Measurements from ENCODE around the gene CLIC5.

The CLIC5 gene

GRCh38 chr6:45991189-45991588, 24.5 kb downstream of the CLIC5 start:
- DNase-seq = no peak

- no peak for DNase-seq
Measured at GRCh38 chr6:45990162-45990561, 25.5 kb downstream of the CLIC5 start.

GRCh38 chr6:45988635-45989034, 27.0 kb downstream of the CLIC5 start:
- DNase-seq = no peak

- DNase-seq = no peak
Measured at GRCh38 chr6:45987856-45988255, 27.8 kb downstream of the CLIC5 start.

- no peak for DNase-seq
Measured at GRCh38 chr6:45986746-45987274, 28.9 kb downstream of the CLIC5 start.

- DNase-seq = no peak
Measured at GRCh38 chr6:45984788-45985425, 30.8 kb downstream of the CLIC5 start.

GRCh38 chr6:45984347-45984746, 31.3 kb downstream of the CLIC5 start:
- DNase-seq = no peak

- DNase-seq = no peak
Measured at GRCh38 chr6:45983062-45983461, 32.6 kb downstream of the CLIC5 start.

GRCh38 chr6:45982280-45983036, 33.2 kb downstream of the CLIC5 start:
- no peak for DNase-seq

GRCh38 chr6:45981046-45981445, 34.6 kb downstream of the CLIC5 start:
- DNase-seq = no peak

GRCh38 chr6:45979311-45979710, 36.3 kb downstream of the CLIC5 start:
- no peak for DNase-seq

GRCh38 chr6:45974596-45974995, 41.1 kb downstream of the CLIC5 start:
- DNase-seq = no peak

- no peak for DNase-seq
Measured at GRCh38 chr6:45972795-45973503, 42.7 kb downstream of the CLIC5 start.

GRCh38 chr6:45971287-45971686, 44.4 kb downstream of the CLIC5 start:
- no peak for DNase-seq

- no peak for DNase-seq
Measured at GRCh38 chr6:45970326-45970725, 45.3 kb downstream of the CLIC5 start.

GRCh38 chr6:45969883-45970282, 45.8 kb downstream of the CLIC5 start:
- DNase-seq = no peak

- DNase-seq = no peak
Measured at GRCh38 chr6:45969026-45969425, 46.6 kb downstream of the CLIC5 start.

GRCh38 chr6:45967363-45967762, 48.3 kb downstream of the CLIC5 start:
- no peak for DNase-seq

- no peak for DNase-seq
Measured at GRCh38 chr6:45966797-45967196, 48.9 kb downstream of the CLIC5 start.

GRCh38 chr6:45966340-45966739, 49.3 kb downstream of the CLIC5 start:
- DNase-seq = no peak

GRCh38 chr6:45965792-45966191, 49.9 kb downstream of the CLIC5 start:
- no peak for DNase-seq

- no peak for DNase-seq
Measured at GRCh38 chr6:45965007-45965406, 50.7 kb downstream of the CLIC5 start.

- no peak for DNase-seq
Measured at GRCh38 chr6:45964300-45964699, 51.4 kb downstream of the CLIC5 start.

GRCh38 chr6:45963896-45964295, 51.8 kb downstream of the CLIC5 start:
- no peak for DNase-seq

Data from activated CD4-positive, alpha-beta T cell treated with anti-CD3 and anti-CD28 coated beads, Interleukin-10, Interleukin-2, amounts not matched to agents 100 ng/mL and 50 ng/mL, durations not matched to agents 16 hours and 8 hours (primary cell).